HG02642 (cell line): ENCODE data around the gene PROK1.

ENCODE experiments used
- ATAC-seq: cut with Tn5 transposase; IDR thresholded peaks from one replicate; pipeline ENCODE4 v1.9.1; 2021; ENCODE audit warnings: mild to moderate bottlenecking; ENCODE audit not compliant: unreplicated experiment, poor library complexity

The PROK1 gene

DNA sequence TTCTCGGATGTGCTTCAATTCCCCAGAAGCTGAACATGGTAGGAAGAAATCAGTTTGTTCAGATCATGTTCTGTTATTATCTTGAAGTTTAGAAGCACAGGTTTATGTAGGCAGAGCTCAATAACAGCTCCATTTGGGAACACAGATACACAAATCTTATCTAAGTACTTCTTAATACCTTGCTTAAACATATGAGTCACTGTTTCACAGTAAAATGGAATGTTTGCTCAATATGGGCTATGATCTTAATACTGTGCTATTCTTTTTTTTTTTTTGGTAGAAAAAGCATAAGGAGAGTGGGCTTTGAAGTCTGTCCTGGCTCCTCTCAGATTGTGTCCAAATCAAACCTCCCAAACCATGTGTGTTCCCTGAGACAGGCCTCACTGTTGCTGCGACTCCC is 13.4 kb downstream of the PROK1 start:
- ATAC-seq = no peak

GRCh38 chr1:110465038-110465813 is 14.3 kb downstream of the PROK1 start:
- no peak for ATAC-seq

- no peak for ATAC-seq
These were observed 14.9 kb downstream of the PROK1 start for GRCh38 chr1:110465814-110466380.

DNA sequence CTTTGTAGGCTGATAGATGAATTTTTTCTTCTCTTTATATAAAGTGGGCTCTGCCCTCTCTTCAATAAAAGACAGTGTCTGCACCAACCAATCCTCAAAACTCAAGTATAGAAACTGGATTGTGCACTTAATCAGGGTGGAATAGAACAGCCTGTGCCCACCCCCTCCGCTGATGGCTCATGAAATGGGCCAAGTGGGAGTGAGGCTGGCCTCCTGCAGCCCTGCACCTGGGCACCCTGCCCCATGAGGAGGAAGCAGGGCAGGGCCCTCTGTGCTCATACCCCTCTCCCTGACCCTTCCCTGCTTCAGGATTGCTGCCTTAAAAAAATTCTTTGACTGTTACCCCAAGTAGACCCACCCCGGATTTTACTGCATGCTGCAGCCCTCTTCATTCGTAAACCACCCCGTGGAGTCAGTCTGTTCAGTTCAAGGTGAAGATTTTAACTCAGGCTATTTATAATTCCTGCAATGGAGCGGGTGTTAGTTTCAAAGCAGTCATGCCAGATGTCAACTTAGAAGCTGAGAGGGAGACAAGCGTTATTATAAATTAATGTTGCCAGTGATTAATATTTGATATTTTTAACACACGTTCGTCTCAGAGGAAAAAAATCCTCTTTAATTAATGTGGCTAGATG is 15.8 kb downstream of the PROK1 start:
- no peak for ATAC-seq

DNA sequence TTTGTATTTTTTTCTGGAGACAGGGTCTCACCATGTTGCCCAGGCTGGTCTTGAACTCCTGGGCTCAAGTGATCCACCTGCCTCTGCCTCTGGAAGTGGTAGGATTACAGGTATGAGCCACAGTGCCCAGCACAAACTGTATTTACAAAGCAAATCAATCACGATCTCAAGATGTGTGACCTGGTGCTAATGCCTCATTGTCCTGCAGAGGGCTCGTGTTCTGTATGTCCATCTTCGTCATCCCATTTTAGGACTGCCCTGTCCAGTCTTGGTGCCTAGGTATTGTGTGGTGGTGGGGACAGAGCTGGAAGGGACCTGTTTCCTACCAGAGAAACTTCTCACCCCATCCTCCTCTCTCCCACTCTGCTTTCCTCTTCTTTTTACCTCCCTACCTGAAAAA is 20.2 kb downstream of the PROK1 start:
- ATAC-seq = no peak

GRCh38 chr1:110472546-110472945 is 21.6 kb downstream of the PROK1 start:
- ATAC-seq = no peak

- no peak for ATAC-seq
These were observed 23.5 kb downstream of the PROK1 start for GRCh38 chr1:110474444-110474843.

GRCh38 chr1:110475362-110476027 is 24.5 kb downstream of the PROK1 start:
- ATAC-seq = no peak

- no peak for ATAC-seq
These were observed 25.2 kb downstream of the PROK1 start for GRCh38 chr1:110476028-110476765.

DNA sequence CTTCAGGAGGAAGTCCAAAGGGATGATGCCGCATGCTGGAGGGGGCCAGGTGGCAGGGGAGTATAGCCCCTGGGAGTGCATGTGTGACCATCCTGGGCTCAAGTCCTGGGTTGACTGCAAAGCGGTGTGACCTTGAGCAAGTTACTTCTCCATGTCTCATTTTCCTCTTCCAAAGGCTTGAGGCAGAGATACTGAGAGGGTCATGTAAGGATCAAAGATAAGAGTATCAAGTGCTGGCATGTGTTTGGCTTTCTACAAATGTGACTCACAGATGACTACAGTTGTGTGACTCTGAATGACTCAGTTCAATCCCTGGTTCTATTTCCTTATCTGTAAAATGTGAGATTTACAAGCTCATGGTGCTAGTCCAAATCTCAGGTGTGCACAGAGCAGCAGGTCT is 26.1 kb downstream of the PROK1 start:
- ATAC-seq = no peak

- no peak for ATAC-seq
These were observed 26.6 kb downstream of the PROK1 start for GRCh38 chr1:110477445-110477957.

GRCh38 chr1:110477967-110478640 is 27.2 kb downstream of the PROK1 start:
- no peak for ATAC-seq

DNA sequence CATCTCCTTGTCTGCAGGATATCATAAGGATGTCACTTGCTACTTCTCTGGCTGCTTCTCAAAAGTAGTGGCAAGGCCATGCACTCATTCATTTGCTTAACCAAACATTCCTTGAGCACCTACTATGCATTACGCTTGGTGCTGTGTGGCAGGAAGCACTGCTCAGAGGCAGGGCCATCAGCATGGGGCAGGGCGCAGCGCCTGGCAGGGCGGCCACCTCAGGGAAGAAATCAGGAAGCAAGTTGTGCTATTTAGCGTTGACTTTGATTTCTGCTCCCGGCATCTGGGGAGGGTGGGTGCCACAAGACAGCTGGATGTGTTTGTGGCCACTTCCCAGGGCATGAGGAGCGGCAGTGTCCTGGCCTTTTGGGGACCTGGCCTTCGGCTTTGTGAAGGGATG is 27.9 kb downstream of the PROK1 start:
- ATAC-seq = no peak

DNA sequence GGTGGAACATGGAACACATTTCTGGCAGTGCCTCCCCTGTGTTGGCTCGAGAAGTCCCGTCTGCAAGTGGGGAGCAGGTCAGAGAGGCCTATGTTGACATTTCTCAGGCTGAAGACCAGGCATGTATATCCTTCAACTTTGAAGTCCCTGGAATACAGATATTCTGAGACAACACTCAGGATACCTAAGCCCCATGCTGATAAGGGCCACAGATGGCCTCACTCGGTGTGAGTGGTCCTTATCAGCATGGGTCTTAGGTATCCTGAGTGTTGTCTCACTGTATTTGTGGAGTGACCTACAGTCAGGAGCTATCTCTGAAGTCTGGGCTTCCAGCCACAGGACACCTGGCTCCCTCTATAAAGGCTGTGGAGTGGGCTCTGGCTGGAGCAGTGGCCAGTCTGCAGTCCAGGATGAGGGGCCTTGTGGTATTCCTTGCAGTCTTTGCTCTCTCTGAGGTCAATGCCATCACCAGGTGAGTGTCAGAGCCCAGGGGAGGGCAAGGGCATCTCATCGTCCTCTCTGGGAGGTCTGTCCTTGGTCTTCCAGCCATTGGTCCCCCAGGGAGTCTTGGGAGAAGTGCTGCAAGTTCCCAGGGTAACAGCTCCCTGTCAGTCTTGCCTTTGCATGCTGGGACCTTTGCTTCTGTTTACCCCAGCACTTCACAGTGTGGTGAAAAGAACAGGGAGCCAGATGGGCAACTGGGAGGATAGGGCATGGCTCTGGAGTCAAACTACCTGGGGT is 29.6 kb downstream of the PROK1 start:
- ATAC-seq = no peak

GRCh38 chr1:110481968-110482623 is 31.1 kb downstream of the PROK1 start:
- no peak for ATAC-seq

DNA sequence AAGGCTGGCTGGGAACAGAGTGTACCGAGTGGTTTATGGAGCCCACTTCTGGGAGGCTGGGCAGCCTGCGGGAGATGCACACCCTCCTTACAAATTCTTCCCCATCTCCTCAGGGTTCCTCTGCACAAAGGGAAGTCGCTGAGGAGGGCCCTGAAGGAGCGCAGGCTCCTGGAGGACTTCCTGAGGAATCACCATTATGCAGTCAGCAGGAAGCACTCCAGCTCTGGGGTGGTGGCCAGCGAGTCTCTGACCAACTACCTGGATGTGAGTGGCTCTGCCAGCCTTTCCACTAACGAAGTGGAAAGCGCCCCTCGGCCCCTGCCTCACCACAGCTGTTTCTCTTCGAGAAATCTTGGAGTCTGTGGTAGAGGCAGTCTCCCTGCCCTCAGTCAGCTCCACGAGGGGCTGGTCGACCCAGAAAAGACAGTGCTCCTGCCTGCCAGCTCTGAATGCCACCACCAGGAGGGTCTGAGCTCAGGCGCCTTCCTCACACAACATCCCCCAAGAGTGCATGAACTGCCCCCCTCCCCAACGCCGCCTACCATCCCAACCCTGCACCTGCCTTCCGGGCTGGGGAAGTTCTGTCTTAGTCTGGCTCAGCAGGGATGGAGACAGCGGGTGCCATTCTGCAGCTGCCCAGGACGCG is 31.8 kb downstream of the PROK1 start:
- ATAC-seq = no peak

DNA sequence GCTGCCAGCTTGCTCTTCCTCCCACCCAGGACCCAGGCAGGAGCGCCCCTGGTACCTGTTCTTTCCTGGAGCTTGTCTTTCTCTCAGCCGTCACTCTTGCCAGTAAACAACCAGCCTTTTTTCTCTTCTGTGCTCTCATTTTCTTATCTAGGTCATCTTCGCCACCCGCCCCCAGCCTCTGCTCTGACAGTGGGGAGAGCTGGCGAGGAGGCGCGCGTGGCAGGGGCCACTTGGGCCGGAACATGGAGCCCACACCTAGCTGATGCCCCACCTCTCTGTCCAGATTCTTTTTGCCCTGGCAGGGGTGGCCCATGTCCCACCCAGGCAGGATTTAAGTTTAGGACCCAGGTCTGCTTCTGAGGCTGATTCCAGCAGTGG is 32.3 kb downstream of the PROK1 start:
- no peak for ATAC-seq

DNA sequence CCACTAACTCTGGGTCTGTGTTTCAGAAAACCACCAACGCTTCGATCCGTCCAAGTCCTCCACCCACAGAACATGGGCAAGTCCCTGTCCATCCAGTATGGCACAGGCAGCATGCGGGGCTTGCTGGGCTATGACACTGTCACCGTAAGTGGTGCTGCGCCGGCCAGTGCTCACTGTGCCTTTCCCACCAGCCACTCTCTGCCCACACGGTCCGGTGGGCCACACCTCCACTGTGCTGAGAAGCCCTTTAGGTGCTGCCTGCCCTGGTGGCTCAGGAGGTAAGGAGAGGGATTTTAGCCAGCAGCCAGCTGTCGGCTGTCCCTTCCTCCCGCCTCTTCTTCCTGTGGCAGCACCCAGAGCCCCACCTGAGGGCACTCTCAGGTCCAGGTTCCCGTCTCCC is 33.9 kb downstream of the PROK1 start:
- no peak for ATAC-seq
